Stimulated activated CD4-positive, alpha-beta T cell treated with anti-CD3 and anti-CD28 coated beads, Interleukin-15, amount 100 ng/mL, for 48 hours (primary cell): ENCODE measurements around the gene LRTM2.
A peak's percentile ranks its signal among the peaks of the same experiment; 100 is the strongest.

Experiments
- DNase-seq, 2 donors: peaks; one replicate each; pipeline ENCODE4 v3.0.0-alpha.2; 2020; ENCODE audit warnings: low read depth in 2 of 2

LRTM2 gene

GRCh38 chr12:1820191-1820895 lies at the start of gene LRTM2:
Gene LRTM2 (plus strand): TSS chr12:1820565. CDS start chr12:1828149, 7,584 bp downstream.
- no peak for DNase-seq

- DNase-seq, result no peak
Observed at GRCh38 chr12:1773937-1774655, 46.3 kb upstream of the LRTM2 start.

- DNase-seq, result no peak
Observed at GRCh38 chr12:1776170-1776921, 44.0 kb upstream of the LRTM2 start.

DNA sequence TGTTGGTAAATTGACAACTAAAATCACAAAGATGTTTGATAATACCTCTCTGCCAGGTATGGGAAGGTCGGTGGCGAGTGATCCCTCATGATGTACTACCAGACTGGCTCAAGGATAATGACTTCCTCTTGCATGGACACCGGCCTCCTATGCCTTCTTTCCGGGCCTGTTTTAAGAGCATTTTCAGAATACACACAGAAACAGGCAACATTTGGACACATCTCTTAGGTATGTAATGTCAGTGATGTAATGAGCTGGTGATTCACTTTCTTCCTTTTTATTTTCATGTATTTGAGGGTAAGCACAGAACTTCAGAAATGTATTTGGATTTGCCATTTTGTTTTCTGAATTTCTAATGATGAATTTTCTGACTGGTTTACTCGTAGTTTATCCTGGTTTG lies 42.6 kb upstream of the LRTM2 start:
- no peak for DNase-seq

DNA sequence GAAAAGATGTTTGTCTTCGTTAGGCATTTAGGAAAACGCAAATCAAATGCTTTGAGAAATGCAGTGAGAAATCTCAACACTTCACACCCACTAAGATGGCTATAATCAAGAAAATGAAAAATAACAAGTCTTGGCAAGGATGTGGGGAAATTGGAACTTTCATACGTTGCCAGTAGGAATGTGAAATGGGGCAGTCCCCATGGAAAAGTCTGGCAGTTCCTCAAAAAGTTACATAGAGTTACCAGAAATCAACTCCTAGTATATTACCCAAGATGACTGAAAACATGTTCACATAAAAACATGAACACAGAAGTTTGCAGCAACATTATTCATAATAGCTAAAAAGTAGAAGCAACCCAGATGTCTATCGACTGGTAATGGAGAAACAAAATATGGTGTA lies 41.5 kb upstream of the LRTM2 start:
- no peak for DNase-seq

DNA sequence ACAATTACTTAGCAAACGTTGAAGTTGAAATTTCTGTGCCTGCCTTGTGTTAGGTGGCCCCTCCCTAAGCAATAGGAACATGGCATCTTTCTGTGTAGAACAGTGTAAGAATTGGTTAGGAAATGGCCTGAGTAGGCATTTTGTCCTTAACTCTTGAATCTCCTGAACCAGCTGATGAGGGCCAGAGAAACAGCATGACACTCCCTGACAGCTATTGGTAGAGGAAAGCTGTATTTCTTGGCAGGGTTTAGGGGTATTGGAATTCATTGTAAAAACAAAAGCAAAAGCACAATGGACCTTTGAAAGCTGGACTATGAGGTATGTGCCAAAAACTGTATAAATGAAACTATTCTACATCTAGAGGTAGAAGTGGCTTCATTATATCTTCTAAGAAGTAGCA lies 40.6 kb upstream of the LRTM2 start:
- DNase-seq, result no peak

DNA sequence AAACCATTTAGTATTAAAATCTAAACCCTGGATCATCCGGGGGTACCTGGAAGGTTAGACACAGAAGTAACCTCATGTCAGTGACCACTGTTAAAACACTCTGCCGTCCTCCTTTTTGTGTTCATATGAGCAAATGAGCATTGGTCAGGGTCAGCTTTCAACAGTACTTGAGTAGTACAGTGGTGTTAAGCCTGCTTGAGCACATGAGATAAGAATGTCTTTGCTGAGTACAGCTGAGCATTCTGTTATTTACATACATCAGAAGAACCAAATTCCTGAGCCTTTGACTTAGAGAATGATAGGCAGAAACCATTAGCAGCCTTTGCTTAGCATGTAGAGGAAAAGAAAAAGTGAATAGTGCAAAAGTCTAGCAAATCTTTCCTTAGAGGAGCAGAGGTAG lies 38.6 kb upstream of the LRTM2 start:
- no peak for DNase-seq

DNA sequence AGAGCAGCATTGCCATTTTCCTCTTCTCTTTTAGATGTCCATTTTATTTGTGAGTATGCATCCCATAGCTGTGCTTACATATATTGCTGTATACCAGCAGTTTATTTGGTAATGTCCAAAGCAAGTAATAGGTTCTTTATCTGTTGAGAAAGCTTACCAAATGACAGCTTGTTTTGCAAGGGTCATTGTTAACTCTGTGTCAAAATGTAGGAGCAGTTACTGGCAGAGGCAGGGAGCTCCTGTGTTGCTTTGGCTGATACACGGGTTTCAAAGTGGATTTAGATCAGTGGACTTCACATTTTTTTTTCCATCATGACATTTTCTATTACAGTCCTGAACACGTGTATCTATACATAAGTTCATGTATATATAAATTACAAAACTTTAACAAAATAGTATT lies 38.1 kb upstream of the LRTM2 start:
- no peak for DNase-seq

GRCh38 chr12:1787714-1788113 lies 32.7 kb upstream of the LRTM2 start:
- DNase-seq, result no peak

DNA sequence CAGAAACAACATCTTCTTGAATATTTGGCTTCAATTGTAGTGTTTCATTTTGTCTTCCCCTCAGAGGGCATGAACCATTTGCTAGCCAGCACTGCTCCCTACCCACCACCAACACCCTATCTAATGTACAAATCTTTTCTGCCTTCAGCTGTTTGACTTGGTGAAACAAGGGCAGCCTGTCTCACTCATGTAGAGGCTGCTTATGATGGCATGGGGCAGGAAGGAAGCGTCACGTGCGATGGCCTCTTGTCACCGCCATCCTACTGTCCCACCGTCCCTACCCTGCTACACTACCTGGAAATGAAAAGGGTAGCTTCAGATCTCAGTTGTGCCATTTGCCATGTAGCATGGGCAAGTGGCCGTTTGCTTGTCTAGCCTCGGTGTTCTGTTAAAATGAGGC lies 29.9 kb upstream of the LRTM2 start:
- DNase-seq, result no peak

- DNase-seq, result peak; percentile 33 to 57
Observed at GRCh38 chr12:1791104-1791841, 29.1 kb upstream of the LRTM2 start.

GRCh38 chr12:1792406-1792805 lies 28.0 kb upstream of the LRTM2 start:
- DNase-seq, result no peak

GRCh38 chr12:1793426-1794210 lies 26.7 kb upstream of the LRTM2 start:
- no peak for DNase-seq

DNA sequence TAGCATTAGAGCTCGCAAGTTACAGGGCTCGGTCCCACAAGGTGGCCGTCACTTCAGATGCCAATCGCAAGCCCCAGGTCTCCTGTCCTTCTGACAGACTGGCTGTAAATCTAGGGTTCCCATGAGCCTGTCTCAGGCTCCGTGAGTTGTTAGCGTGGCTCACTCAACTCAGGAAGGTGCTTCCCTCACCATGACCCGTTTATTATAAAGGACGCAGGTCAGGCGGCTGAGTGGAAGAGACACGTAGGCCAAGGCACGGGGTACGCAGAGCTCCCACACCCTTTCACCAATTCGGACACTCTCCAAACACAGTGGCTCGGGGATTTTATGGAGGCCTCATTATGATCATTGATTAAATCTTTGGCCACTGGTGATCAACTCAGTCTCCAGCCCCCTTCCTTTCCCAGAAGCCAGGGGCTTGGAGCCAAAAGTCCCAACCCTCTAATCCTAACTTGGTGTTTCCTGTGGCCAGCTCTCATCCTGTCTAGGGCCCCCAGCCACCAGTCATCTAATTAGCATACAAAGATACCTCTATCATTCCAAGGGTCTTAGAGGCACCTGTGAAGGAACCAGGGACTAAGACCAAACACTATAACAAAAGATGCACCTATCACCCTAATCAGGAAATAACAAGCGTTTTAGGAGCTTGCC lies 25.8 kb upstream of the LRTM2 start:
- DNase-seq, result no peak

DNA sequence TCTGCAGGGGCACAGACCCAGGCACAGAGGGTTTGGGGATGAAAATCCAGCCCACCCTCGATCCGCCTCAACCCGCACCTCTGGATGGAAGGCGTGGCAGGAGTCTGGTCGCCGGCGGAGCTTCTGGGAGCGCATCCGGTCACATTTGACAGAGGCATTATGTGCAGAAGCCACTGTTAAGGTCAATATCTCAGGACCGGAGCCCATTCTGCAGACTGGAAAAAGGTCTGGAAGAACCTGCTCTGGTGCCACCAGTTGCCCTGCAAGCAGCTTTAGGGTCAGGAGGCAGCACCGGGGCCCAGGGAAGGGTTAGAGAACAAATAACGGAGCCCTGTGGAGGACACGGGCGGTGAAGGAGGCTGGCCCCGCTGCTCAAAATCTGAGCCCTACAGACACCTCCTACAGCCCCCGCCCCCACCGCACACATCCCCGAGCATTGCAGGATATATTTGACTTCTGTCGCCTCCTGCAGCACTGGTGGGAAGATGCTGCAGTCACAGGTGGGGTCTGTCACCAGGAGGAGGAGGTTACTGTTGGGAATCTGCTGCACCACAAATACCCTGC lies 25.1 kb upstream of the LRTM2 start:
- DNase-seq, result no peak

DNA sequence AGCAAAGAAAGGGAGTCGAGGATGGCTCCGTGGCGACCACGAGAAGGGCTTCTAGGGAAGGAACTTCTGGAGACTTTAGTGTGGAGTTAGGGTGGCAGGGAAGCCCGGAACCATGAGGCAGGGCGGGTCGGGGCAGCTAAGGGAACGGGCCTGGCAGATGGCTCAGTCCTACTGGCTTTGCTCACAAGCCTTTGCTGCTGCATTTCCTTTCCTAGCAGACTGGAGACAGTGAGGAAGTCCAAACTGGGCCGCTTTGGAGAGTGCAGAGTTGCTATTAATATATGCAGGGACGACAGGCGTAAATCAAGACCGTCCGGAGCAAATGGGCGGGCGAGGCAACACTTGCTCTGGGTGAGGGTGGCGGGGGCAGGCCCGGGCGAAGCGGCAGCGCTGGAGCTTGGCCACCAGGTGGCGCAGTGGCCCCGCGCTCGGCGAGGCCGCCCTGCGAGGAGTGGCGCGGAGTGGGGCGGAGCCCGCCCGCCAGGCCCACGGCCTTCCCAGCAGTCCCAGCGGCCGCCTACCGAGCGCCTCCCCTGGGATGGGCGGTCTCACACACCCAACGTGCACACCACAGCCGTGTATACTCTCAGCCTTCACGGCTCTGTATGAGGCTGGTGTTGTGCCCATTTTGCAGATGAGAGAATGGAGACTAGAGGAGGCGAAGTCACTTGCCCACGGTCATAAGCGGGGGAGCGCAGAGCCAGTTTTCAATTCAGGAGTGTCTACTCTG lies 24.4 kb upstream of the LRTM2 start:
- DNase-seq, result peak; percentile 88 to 94

DNA sequence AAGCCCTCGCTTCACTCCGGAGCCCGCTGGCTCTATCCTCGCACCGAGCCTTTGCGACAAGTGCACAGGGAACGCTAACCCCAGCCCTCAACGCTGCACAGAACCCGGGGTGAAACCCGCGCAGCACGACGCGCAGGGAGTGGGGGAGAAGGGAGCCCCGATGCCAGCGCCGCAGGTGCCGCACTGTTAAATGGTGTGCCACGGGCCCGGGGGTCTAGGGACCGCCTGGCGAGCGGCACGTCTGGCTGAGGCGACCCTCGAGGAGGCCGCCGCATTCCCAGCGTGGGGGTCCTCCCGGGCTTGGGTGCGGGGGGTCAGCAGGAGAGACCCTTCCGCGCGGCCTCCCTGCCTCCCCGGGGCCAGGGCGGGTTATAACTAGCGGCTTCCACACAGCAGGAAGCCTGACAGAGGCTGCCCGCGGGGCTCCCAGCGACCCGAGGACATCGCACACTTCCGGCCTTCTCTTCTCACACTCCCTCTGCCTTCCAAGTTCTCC lies 23.8 kb upstream of the LRTM2 start:
- DNase-seq, result peak; percentile 37 to 42

- DNase-seq, result peak; percentile 23 to 52
Observed at GRCh38 chr12:1797011-1797901, 23.1 kb upstream of the LRTM2 start.
